Gastroesophageal sphincter (tissue), 4 donors: ENCODE measurements around the gene VGF. TPM values are rescaled to one million over a fixed set of nuclear protein-coding genes. Genes with fewer than 3 reads are reported as not detected.

ENCODE experiments used
- ATAC-seq: fragments of 150-250 bp; one replicate; pipeline ENCODE4 v1.9.1; 2016; ENCODE audit warnings: mild to moderate bottlenecking, moderate library complexity
- H3K27ac ChIP-seq, 4 donors: fragments of 200-600 bp; sonication (generic) in 3 of 4; 1 replicate in 3 of 4; 2 replicates in 1 of 4; pipeline ENCODE4 v1.5.1; 2016 to 2019
- H3K27me3 ChIP-seq: fragments of 200-600 bp; sonication (generic); one replicate; pipeline ENCODE4 v1.5.1; 2019
- H3K36me3 ChIP-seq, 2 donors: fragments of 200-600 bp; sonication (generic); one replicate each; pipeline ENCODE4 v1.5.1; 2019; ENCODE audit warnings: control low read depth in 1 of 2
- H3K4me1 ChIP-seq, 3 donors: fragments of 200-600 bp; sonication (generic); 1 replicate in 2 of 3; 2 replicates in 1 of 3; pipeline ENCODE4 v1.5.1; 2016 to 2019; ENCODE audit warnings: control low read depth in 2 of 3
- H3K4me3 ChIP-seq, 2 donors: fragments of 200-600 bp; sonication (generic); one replicate each; pipeline ENCODE4 v1.5.1; 2019; ENCODE audit warnings: mild to moderate bottlenecking in 1 of 2, moderate library complexity in 1 of 2
- H3K9me3 ChIP-seq, 3 donors: fragments of 200-600 bp; sonication (generic); one replicate each; pipeline ENCODE4 v1.5.1; 2017 to 2019; ENCODE audit warnings: control low read depth in 2 of 3
- CTCF ChIP-seq, 4 experiments: fragments of 200-600 bp in 2 of 4; fragments of 450-650 bp in 2 of 4; sonication (generic) in 1 of 4; IDR thresholded peaks; one replicate each; pipeline ENCODE4 v1.5.1; 2017 to 2019; ENCODE audit warnings: antibody characterized with exemption in 4 of 4, mild to moderate bottlenecking in 2 of 4, moderate library complexity in 2 of 4
- EP300 ChIP-seq: sonication (generic); formaldehyde crosslinking; IDR thresholded peaks from one replicate; pipeline ENCODE4 v1.6.1; 2017; ENCODE audit warnings: antibody characterized with exemption, mild to moderate bottlenecking
- POLR2A ChIP-seq, 2 donors: fragments of 450-650 bp; IDR thresholded peaks; one replicate each; pipeline ENCODE4 v1.6.1; 2017; ENCODE audit warnings: antibody characterized with exemption in 2 of 2, mild to moderate bottlenecking in 2 of 2, moderate library complexity in 1 of 2
- POLR2AphosphoS5 ChIP-seq: sonication (generic); formaldehyde crosslinking; IDR thresholded peaks from one replicate; pipeline ENCODE4 v1.6.1; 2017; ENCODE audit warnings: antibody characterized with exemption
- WGBS, 2 donors: methylation state at CpG; one replicate each; pipeline ENCODE4 v1.1.5; 2018; ENCODE audit warnings: low coverage in 1 of 2; 5-methylcytosine and 5-hydroxymethylcytosine counted together
- total RNA-seq, 4 donors: library from RNA; depleted of rRNA; stranded (reverse); fragments of >200 nt; gene quantifications; one replicate each; pipeline ENCODE4 v1.1.0, GENCODE V29; 2016

VGF gene
- total RNA-seq, 4 donors from 2014 or later: 0.25 to 0.27 TPM; not detected in 2

- TF ChIP-seq POLR2A (IDR thresholded peaks at IDR 0.05): no peak
- Histone ChIP-seq H3K4me1 (peaks cover 0 to 46% (median 23%) of the 10 kb centered on the region in 3 donors), H3K27me3 (peaks cover 100% of the 10 kb centered on the region), H3K9me3 (no peaks in the 10 kb centered on the region), H3K4me3 (no peak overlapping the region), H3K27ac (no peak overlapping the region), H3K36me3 (no peaks in the 10 kb centered on the region)
- ATAC-seq: no peak
- WGBS, 2 donors: 0% methylated on average over 11 of the region's 28 CpGs; no CpG with 5 or more reads in 1 of the 2 donors
Observed at GRCh38 chr7:101174322-101174854, 9.0 kb upstream of the VGF start.

GRCh38 chr7:101173752-101174244 lies 8.4 kb upstream of the VGF start:
- Histone ChIP-seq H3K9me3 (no peaks in the 10 kb centered on the region), H3K36me3 (no peaks in the 10 kb centered on the region), H3K27ac (no peak overlapping the region), H3K4me3 (peak overlapping the region in 1 of 2 donors; percentile 11), H3K27me3 (peaks cover 100% of the 10 kb centered on the region), H3K4me1 (peaks cover 0 to 41% (median 23%) of the 10 kb centered on the region in 3 donors)
- WGBS, 2 donors: 6 to 12% methylated on average over 10 to 16 of the region's 16 CpGs
- TF ChIP-seq POLR2A (IDR thresholded peaks at IDR 0.05) (no peak), POLR2AphosphoS5 (no peak), EP300 (no peak), CTCF (IDR thresholded peaks at IDR 0.05) (no peak)
- no peak for ATAC-seq

DNA sequence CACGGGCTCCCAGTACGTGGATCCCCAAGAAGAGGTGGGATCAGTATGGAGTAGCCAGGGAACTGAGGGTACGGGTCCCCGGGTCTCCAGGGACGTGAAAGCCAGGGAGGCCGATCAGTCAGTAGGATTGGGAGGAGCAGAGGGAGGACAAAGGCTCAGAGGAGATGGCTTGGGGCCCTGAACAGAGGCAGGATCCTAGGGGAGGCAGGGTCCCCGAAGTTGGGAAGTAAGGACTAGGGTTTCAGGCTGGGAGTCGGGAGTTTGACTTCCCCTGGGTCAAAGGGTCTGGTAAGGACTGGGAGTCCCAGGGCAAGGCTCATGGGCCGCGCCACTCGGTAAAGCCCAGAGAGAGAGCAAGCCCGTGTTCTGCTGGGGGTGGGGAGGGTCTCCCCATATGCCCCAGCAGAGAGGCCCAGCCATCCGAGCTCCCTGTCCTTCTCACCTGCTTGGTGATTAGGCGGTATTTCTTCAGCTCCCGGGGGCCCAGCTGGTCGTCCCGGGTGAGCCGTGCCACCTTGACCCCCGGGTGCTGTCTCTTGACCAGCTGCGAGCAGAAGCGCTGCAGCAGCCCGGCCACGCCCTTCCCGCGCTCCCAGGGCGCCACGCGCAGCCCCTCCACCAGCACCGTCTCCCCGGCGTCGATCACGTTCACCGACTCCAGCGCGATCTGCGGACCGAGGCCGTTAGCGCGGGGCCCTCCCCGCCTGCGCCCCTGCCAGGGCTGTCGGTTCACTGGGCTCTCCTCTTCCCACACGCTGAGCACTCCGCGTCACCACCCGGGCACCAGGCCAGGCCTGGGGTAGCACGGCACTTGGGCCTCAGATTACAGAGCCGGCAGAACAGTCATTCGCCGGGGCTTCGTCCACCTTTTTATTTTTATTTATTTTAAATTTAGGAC lies 7.7 kb upstream of the VGF start:
- Histone ChIP-seq H3K4me3 (peak overlapping the region in 1 of 2 donors; percentile 11), H3K36me3 (no peaks in the 10 kb centered on the region), H3K27me3 (peaks cover 100% of the 10 kb centered on the region), H3K27ac (no peak overlapping the region), H3K4me1 (peaks cover 0 to 41% (median 23%) of the 10 kb centered on the region in 3 donors), H3K9me3 (no peaks in the 10 kb centered on the region)
- ATAC-seq: no peak
- TF ChIP-seq CTCF (IDR thresholded peaks at IDR 0.05) (no peak), EP300 (no peak), POLR2A (IDR thresholded peaks at IDR 0.05) (no peak), POLR2AphosphoS5 (no peak)
- 1 to 2% methylated on average over 9 to 15 of the region's 53 CpGs for WGBS, 2 donors

GRCh38 chr7:101172005-101172853 lies 6.9 kb upstream of the VGF start:
- H3K4me1 ChIP-seq: peaks cover 0 to 41% (median 23%) of the 10 kb centered on the region in 3 donors
- WGBS, 2 donors: 0% methylated on average over 7 of the region's 79 CpGs; no CpG with 5 or more reads in 1 of the 2 donors
- peaks cover 100% of the 10 kb centered on the region for H3K27me3 ChIP-seq
- no peaks in the 10 kb centered on the region for H3K36me3 ChIP-seq
- TF ChIP-seq POLR2A (IDR thresholded peaks at IDR 0.05): no peak
- no peak for TF ChIP-seq CTCF (IDR thresholded peaks at IDR 0.05)
- no peak for TF ChIP-seq POLR2AphosphoS5
- no peak for TF ChIP-seq EP300
- no peak overlapping the region for H3K27ac ChIP-seq
- ATAC-seq: no peak
- no peaks in the 10 kb centered on the region for H3K9me3 ChIP-seq
- H3K4me3 ChIP-seq: no peak overlapping the region

DNA sequence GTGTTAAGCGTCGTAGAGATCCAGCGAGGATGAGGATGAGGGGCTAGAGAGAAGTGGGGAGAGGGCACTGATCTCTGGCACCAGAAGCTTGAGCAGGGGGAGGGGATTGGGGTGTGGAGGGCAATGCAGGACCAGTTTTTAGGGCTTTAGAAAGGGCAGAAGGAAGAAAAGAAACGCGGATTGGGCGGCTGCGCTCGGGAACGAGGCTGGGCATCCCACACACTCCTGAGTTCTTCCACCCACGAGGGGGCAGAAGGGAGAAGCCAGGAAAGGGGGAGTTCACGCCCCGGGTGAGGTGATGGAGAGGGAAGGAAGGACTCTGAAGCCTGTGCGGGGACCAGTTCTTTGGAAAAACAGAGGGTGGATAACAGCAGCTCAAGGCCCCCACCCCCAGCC lies 6.1 kb upstream of the VGF start:
- H3K4me3 ChIP-seq: no peak overlapping the region
- 0 to 2% methylated on average over 7 to 12 of the region's 13 CpGs for WGBS, 2 donors
- TF ChIP-seq CTCF (IDR thresholded peaks at IDR 0.05) (no peak), POLR2A (IDR thresholded peaks at IDR 0.05) (no peak), EP300 (no peak), POLR2AphosphoS5 (no peak)
- H3K4me1 ChIP-seq: peaks cover 0 to 41% (median 23%) of the 10 kb centered on the region in 3 donors
- H3K27me3 ChIP-seq: peaks cover 100% of the 10 kb centered on the region
- no peaks in the 10 kb centered on the region for H3K36me3 ChIP-seq
- H3K27ac ChIP-seq: no peak overlapping the region
- H3K9me3 ChIP-seq: no peaks in the 10 kb centered on the region
- ATAC-seq: no peak
